ENCODE results near the gene PROM1. TPM values are rescaled to one million over a fixed set of nuclear protein-coding genes. Genes with fewer than 3 reads are reported as not detected.
A peak's percentile ranks its signal among the peaks of the same experiment; 100 is the strongest.

PROM1 gene
- total RNA-seq, 1 experiment from 2014 or later: 17.7 TPM

- Histone ChIP-seq H3K27ac (ENCODE audit: low read depth, low read length) (no peak within 1 kb of the TSS), H3K4me3 (replicated peaks in 1 of 2; ENCODE audit: low read depth in 1 of 2, low read length in 2 of 2) (no peak within 1 kb of the TSS), H3K9ac (ENCODE audit: low read length) (no peak within 1 kb of the TSS), H3K9me3 (ENCODE audit: control insufficient read depth in 1 of 2, insufficient read depth in 1 of 2, low read depth in 1 of 2, low read length in 2 of 2) (no peaks in the 10 kb centered on the region; a peak in 1 of 4 replicates), H3K4me1 (ENCODE audit: control insufficient read depth in 1 of 2, insufficient read depth in 2 of 2, low read length in 2 of 2) (peaks cover 0 to 7% of the 10 kb centered on the region in 2 experiments; a peak in 1 of 4 replicates), H3K36me3 (ENCODE audit: control insufficient read depth in 1 of 2, insufficient read depth in 2 of 2, low read length in 2 of 2) (no peaks in the 10 kb centered on the region), H2AFZ (ENCODE audit: low read depth, low read length, poor library complexity, severe bottlenecking) (no peak within 1 kb of the TSS), H3K79me2 (ENCODE audit: insufficient read depth, low read length) (no peaks in the 10 kb centered on the region), H3K9me2 (ENCODE audit: insufficient read depth) (no peaks in the 10 kb centered on the region), H3K27me3 (ENCODE audit: insufficient read depth, low read length) (no peaks in the 10 kb centered on the region), H3K4me2 (ENCODE audit: low read length) (no peak within 1 kb of the TSS), H4K20me1 (ENCODE audit: insufficient read depth) (no peaks in the 10 kb centered on the region)
- peak; percentile 21 for DNase-seq (ENCODE audit: low read depth, low spot score)
- TF ChIP-seq YY1 (IDR thresholded peaks at IDR 0.05; ENCODE audit: extremely low read depth, insufficient replicate concordance, low read depth, low read length) (peak; percentile 14), ZNF274 (IDR thresholded peaks at IDR 0.05; ENCODE audit: low read depth, low read length) (no peak), CBX3 (IDR thresholded peaks at IDR 0.05; ENCODE audit: low read depth) (0 out of 2 replicates have a peak, but pooled peaks have one; percentile 10), EGR1 (IDR thresholded peaks at IDR 0.05; ENCODE audit: low read depth) (no peak), MAX (IDR thresholded peaks at IDR 0.05) (no peak), POLR2AphosphoS5 (IDR thresholded peaks at IDR 0.05; ENCODE audit: low read depth, low read length) (no peak), SIN3A (IDR thresholded peaks at IDR 0.05; ENCODE audit: low read depth) (no peak), POLR2A (IDR thresholded peaks at IDR 0.05; ENCODE audit: borderline replicate concordance, extremely low read depth, insufficient read depth, insufficient read length) (no peak), FOSL1 (IDR thresholded peaks at IDR 0.05; ENCODE audit: low read depth) (no peak), CTCF (IDR thresholded peaks at IDR 0.05 in 2 of 3, conservative IDR thresholded peaks at IDR 0.05 in 1 of 3; ENCODE audit: borderline replicate concordance in 1 of 3, insufficient read depth in 1 of 3, low read depth in 2 of 3, low read length in 2 of 3) (peak; percentile 63 to 74 (median 69)), RAD21 (IDR thresholded peaks at IDR 0.05; ENCODE audit: low read depth) (peak; percentile 75), SP1 (IDR thresholded peaks at IDR 0.05; ENCODE audit: low read depth) (no peak), SRF (IDR thresholded peaks at IDR 0.05; ENCODE audit: low read depth) (no peak), TCF7L2 (IDR thresholded peaks at IDR 0.05; ENCODE audit: borderline replicate concordance, extremely low read depth, insufficient read depth, insufficient read length) (no peak), EZH2 (IDR thresholded peaks at IDR 0.05) (no peak), ELF1 (IDR thresholded peaks at IDR 0.05; ENCODE audit: borderline replicate concordance, low read depth) (no peak), CEBPB (IDR thresholded peaks at IDR 0.05; ENCODE audit: low read depth) (no peak)
- TF ChIP-seq, protein P1, sequence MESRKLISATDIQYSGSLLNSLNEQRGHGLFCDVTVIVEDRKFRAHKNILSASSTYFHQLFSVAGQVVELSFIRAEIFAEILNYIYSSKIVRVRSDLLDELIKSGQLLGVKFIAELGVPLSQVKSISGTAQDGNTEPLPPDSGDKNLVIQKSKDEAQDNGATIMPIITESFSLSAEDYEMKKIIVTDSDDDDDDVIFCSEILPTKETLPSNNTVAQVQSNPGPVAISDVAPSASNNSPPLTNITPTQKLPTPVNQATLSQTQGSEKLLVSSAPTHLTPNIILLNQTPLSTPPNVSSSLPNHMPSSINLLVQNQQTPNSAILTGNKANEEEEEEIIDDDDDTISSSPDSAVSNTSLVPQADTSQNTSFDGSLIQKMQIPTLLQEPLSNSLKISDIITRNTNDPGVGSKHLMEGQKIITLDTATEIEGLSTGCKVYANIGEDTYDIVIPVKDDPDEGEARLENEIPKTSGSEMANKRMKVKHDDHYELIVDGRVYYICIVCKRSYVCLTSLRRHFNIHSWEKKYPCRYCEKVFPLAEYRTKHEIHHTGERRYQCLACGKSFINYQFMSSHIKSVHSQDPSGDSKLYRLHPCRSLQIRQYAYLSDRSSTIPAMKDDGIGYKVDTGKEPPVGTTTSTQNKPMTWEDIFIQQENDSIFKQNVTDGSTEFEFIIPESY (IDR thresholded peaks at IDR 0.05; ENCODE audit: extremely low read depth, insufficient replicate concordance, low read length): no peak
- TF ChIP-seq, protein P2, sequence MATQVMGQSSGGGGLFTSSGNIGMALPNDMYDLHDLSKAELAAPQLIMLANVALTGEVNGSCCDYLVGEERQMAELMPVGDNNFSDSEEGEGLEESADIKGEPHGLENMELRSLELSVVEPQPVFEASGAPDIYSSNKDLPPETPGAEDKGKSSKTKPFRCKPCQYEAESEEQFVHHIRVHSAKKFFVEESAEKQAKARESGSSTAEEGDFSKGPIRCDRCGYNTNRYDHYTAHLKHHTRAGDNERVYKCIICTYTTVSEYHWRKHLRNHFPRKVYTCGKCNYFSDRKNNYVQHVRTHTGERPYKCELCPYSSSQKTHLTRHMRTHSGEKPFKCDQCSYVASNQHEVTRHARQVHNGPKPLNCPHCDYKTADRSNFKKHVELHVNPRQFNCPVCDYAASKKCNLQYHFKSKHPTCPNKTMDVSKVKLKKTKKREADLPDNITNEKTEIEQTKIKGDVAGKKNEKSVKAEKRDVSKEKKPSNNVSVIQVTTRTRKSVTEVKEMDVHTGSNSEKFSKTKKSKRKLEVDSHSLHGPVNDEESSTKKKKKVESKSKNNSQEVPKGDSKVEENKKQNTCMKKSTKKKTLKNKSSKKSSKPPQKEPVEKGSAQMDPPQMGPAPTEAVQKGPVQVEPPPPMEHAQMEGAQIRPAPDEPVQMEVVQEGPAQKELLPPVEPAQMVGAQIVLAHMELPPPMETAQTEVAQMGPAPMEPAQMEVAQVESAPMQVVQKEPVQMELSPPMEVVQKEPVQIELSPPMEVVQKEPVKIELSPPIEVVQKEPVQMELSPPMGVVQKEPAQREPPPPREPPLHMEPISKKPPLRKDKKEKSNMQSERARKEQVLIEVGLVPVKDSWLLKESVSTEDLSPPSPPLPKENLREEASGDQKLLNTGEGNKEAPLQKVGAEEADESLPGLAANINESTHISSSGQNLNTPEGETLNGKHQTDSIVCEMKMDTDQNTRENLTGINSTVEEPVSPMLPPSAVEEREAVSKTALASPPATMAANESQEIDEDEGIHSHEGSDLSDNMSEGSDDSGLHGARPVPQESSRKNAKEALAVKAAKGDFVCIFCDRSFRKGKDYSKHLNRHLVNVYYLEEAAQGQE (IDR thresholded peaks at IDR 0.05; ENCODE audit: low read depth): no peak
- POLR2A ChIA-PET: interaction anchor here (1.7 kb wide), 1 partner anchor 302 kb away, joined by 6 read pairs; no protein-coding TSS in a partner anchor
- peak; percentile 91 for ATAC-seq
- RAD21 ChIA-PET (ENCODE audit: low non-redundant PET in 1 of 2, low total read pairs in 2 of 2, uncharacterized antibody in 2 of 2, unreplicated experiment in 2 of 2): interaction anchor here (0.6 to 1.1 kb wide), 2 partner anchors 157 to 301 kb away, joined by 3 read pairs; no protein-coding TSS in a partner anchor
- intact Hi-C loops (cut with micrococcal nuclease): loop anchor here (1.0 kb wide), 2 partner anchors 38 to 302 kb away; no protein-coding TSS in a partner anchor
- no TSS peak for BruUV-seq (replicated peaks)
- CTCF ChIA-PET: interaction anchor here (1.9 to 2.8 kb wide), 3 partner anchors 38 to 302 kb away, joined by 8 to 32 read pairs (median 9); no protein-coding TSS in a partner anchor
These were observed 120.8 kb downstream of the PROM1 start, which contains the start of gene FGFBP2 for GRCh38 chr4:15963001-15963451. Gene FGFBP2 (minus strand): TSS chr4:15963175. CDS start chr4:15963129, 46 bp downstream.

Data from HCT116 (cell line).